Astrocyte (in vitro differentiated cells and primary cell): ENCODE data around the gene PRKD1. TPM values are rescaled to one million over a fixed set of nuclear protein-coding genes. Genes with fewer than 3 reads are reported as not detected.

ENCODE experiments used
- DNase-seq: peaks from one replicate; pipeline ENCODE4 v3.0.0-alpha.2; 2010; ENCODE audit warnings: low read depth
- FAIRE-seq: peaks from 2 replicates; lab custom pipeline; 2011; peaks lifted over from hg19 to GRCh38; lab: Jason Lieb, UNC
- H2AFZ ChIP-seq: 2 replicates; pipeline ENCODE4 v1.6.0; 2012; ENCODE audit warnings: low read depth, low read length, inconsistent platforms
- H3K27ac ChIP-seq: 2 replicates; pipeline ENCODE4 v1.5.1; 2011; ENCODE audit warnings: low read depth, low read length, inconsistent platforms
- H3K27me3 ChIP-seq: 2 replicates; pipeline ENCODE4 v1.6.0; 2011; ENCODE audit warnings: low read length, inconsistent platforms; ENCODE audit not compliant: insufficient read depth
- H3K36me3 ChIP-seq: 2 replicates; pipeline ENCODE4 v1.5.1; 2011; ENCODE audit warnings: low read length, inconsistent platforms; ENCODE audit not compliant: insufficient read depth
- H3K4me1 ChIP-seq: 2 replicates; pipeline ENCODE4 v1.5.1; 2011; ENCODE audit warnings: low read length, inconsistent platforms; ENCODE audit not compliant: insufficient read depth
- H3K4me2 ChIP-seq: 2 replicates; pipeline ENCODE4 v1.6.0; 2012; ENCODE audit warnings: low read length, inconsistent platforms
- H3K4me3 ChIP-seq: 2 replicates; pipeline ENCODE4 v1.5.1; 2011; ENCODE audit warnings: low read depth, mild to moderate bottlenecking, low read length, inconsistent platforms; ENCODE audit not compliant: insufficient read depth
- H3K79me2 ChIP-seq: 2 replicates; pipeline ENCODE4 v1.6.0; 2012; ENCODE audit warnings: mild to moderate bottlenecking, low read length, inconsistent platforms; ENCODE audit not compliant: insufficient read depth
- H3K9ac ChIP-seq: 2 replicates; pipeline ENCODE4 v1.6.0; 2012; ENCODE audit warnings: mild to moderate bottlenecking, low read length, inconsistent platforms
- H3K9me3 ChIP-seq: 2 replicates; pipeline ENCODE4 v1.5.1; 2012; ENCODE audit warnings: low read depth, mild to moderate bottlenecking, low read length, inconsistent platforms; ENCODE audit not compliant: insufficient read depth
- H4K20me1 ChIP-seq: 2 replicates; pipeline ENCODE4 v1.6.0; 2012; ENCODE audit warnings: low read length, inconsistent platforms; ENCODE audit not compliant: insufficient read depth
- H3K27ac Mint-ChIP-seq: one replicate; pipeline ENCODE4 v1.8.0; 2021; ENCODE audit warnings: mild to moderate bottlenecking, mixed read lengths; ENCODE audit not compliant: unreplicated experiment
- H3K27me3 Mint-ChIP-seq: one replicate; pipeline ENCODE4 v1.8.0; 2021; ENCODE audit warnings: low read depth, mixed read lengths; ENCODE audit not compliant: unreplicated experiment
- H3K36me3 Mint-ChIP-seq: one replicate; pipeline ENCODE4 v1.8.0; 2021; ENCODE audit warnings: low read depth, mixed read lengths; ENCODE audit not compliant: unreplicated experiment
- H3K4me1 Mint-ChIP-seq: one replicate; pipeline ENCODE4 v1.8.0; 2021; ENCODE audit warnings: low read depth, mixed read lengths; ENCODE audit not compliant: unreplicated experiment
- H3K4me3 Mint-ChIP-seq: one replicate; pipeline ENCODE4 v1.8.0; 2021; ENCODE audit warnings: mild to moderate bottlenecking, moderate library complexity, mixed read lengths; ENCODE audit not compliant: unreplicated experiment
- H3K9me3 Mint-ChIP-seq: one replicate; pipeline ENCODE4 v1.8.0; 2021; ENCODE audit warnings: mild to moderate bottlenecking, mixed read lengths; ENCODE audit not compliant: unreplicated experiment
- EZH2 ChIP-seq: IDR thresholded peaks from 2 replicates; pipeline ENCODE4 v1.6.1; 2012; ENCODE audit warnings: mild to moderate bottlenecking, low read length, inconsistent platforms; ENCODE audit not compliant: insufficient read depth
- total RNA-seq: library from RNA; stranded (reverse); gene quantifications from 2 replicates; pipeline ENCODE4 v1.2.1, GENCODE V29; 2021
- TF ChIP-seq, protein P1 (sequence below): IDR thresholded peaks from 2 replicates; pipeline ENCODE4 v1.5.1; 2011; ENCODE audit warnings: low read depth, mild to moderate bottlenecking, inconsistent platforms, low read length, moderate library complexity; ENCODE audit not compliant: insufficient read depth

Gene PRKD1
- total RNA-seq, 1 donor from 2014 or later = 5.9 TPM

- no peaks in the 10 kb centered on the region for H3K79me2 ChIP-seq
- no peaks in the 10 kb centered on the region for H3K27me3 Mint-ChIP-seq
- H3K4me2 ChIP-seq = no peak overlapping the region
- no peak for FAIRE-seq
- H4K20me1 ChIP-seq = no peaks in the 10 kb centered on the region
- no peak overlapping the region for H3K4me3 Mint-ChIP-seq
- no peaks in the 10 kb centered on the region for H3K27me3 ChIP-seq
- no peaks in the 10 kb centered on the region for H3K4me1 ChIP-seq
- no peak overlapping the region for H3K27ac ChIP-seq
- no peaks in the 10 kb centered on the region for H3K9me3 ChIP-seq
- H3K9me3 Mint-ChIP-seq = no peaks in the 10 kb centered on the region
- H3K4me1 Mint-ChIP-seq = no peaks in the 10 kb centered on the region
- no peak for DNase-seq
- H2AFZ ChIP-seq = no peak overlapping the region
- TF ChIP-seq EZH2 = no peak
- TF ChIP-seq, protein P1, sequence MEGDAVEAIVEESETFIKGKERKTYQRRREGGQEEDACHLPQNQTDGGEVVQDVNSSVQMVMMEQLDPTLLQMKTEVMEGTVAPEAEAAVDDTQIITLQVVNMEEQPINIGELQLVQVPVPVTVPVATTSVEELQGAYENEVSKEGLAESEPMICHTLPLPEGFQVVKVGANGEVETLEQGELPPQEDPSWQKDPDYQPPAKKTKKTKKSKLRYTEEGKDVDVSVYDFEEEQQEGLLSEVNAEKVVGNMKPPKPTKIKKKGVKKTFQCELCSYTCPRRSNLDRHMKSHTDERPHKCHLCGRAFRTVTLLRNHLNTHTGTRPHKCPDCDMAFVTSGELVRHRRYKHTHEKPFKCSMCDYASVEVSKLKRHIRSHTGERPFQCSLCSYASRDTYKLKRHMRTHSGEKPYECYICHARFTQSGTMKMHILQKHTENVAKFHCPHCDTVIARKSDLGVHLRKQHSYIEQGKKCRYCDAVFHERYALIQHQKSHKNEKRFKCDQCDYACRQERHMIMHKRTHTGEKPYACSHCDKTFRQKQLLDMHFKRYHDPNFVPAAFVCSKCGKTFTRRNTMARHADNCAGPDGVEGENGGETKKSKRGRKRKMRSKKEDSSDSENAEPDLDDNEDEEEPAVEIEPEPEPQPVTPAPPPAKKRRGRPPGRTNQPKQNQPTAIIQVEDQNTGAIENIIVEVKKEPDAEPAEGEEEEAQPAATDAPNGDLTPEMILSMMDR = no peak
- no peak overlapping the region for H3K9ac ChIP-seq
- H3K4me3 ChIP-seq = no peak overlapping the region
- no peak overlapping the region for H3K27ac Mint-ChIP-seq
- H3K36me3 Mint-ChIP-seq = no peaks in the 10 kb centered on the region
- no peaks in the 10 kb centered on the region for H3K36me3 ChIP-seq
Measured at GRCh38 chr14:29682789-29683188, 244.9 kb downstream of the PRKD1 start.

- DNase-seq (no peak), FAIRE-seq (peak; percentile 17)
- H3K4me1 Mint-ChIP-seq = no peaks in the 10 kb centered on the region
- Histone ChIP-seq H4K20me1 (no peaks in the 10 kb centered on the region), H3K27ac (no peak overlapping the region), H2AFZ (no peak overlapping the region), H3K4me1 (no peaks in the 10 kb centered on the region), H3K4me3 (no peak overlapping the region), H3K27me3 (no peaks in the 10 kb centered on the region), H3K9me3 (no peaks in the 10 kb centered on the region), H3K4me2 (no peak overlapping the region), H3K36me3 (no peaks in the 10 kb centered on the region), H3K9ac (no peak overlapping the region), H3K79me2 (no peaks in the 10 kb centered on the region)
- no peaks in the 10 kb centered on the region for H3K36me3 Mint-ChIP-seq
- H3K27ac Mint-ChIP-seq = no peak overlapping the region
- H3K4me3 Mint-ChIP-seq = no peak overlapping the region
- H3K27me3 Mint-ChIP-seq = no peaks in the 10 kb centered on the region
- TF ChIP-seq, protein P1 = no peak
- no peak for TF ChIP-seq EZH2
- H3K9me3 Mint-ChIP-seq = no peaks in the 10 kb centered on the region
Measured at GRCh38 chr14:29681316-29681715, 246.3 kb downstream of the PRKD1 start.

GRCh38 chr14:29674566-29675285 lies 252.9 kb downstream of the PRKD1 start:
- no peak overlapping the region for H3K27ac ChIP-seq
- H3K9ac ChIP-seq = no peak overlapping the region
- H3K9me3 Mint-ChIP-seq = no peaks in the 10 kb centered on the region
- no peak overlapping the region for H3K4me2 ChIP-seq
- no peaks in the 10 kb centered on the region for H3K36me3 ChIP-seq
- no peaks in the 10 kb centered on the region for H3K27me3 Mint-ChIP-seq
- peaks cover 9% of the 10 kb centered on the region for H3K4me1 Mint-ChIP-seq
- H3K9me3 ChIP-seq = no peaks in the 10 kb centered on the region
- no peaks in the 10 kb centered on the region for H4K20me1 ChIP-seq
- H3K79me2 ChIP-seq = no peaks in the 10 kb centered on the region
- H3K27ac Mint-ChIP-seq = no peak overlapping the region
- TF ChIP-seq, protein P1 = no peak
- TF ChIP-seq EZH2 = no peak
- H3K36me3 Mint-ChIP-seq = no peaks in the 10 kb centered on the region
- DNase-seq (no peak), FAIRE-seq (no peak)
- no peak overlapping the region for H3K4me3 ChIP-seq
- H3K4me3 Mint-ChIP-seq = no peak overlapping the region
- no peak overlapping the region for H2AFZ ChIP-seq
- H3K27me3 ChIP-seq = no peaks in the 10 kb centered on the region
- H3K4me1 ChIP-seq = no peaks in the 10 kb centered on the region
